ENCODE measurements around the gene KCNK18. TPM values are rescaled to one million over a fixed set of nuclear protein-coding genes. Genes with fewer than 3 reads are reported as not detected.
"Not testable (repeated sequence)": the region's sequence is repeated elsewhere in the genome, so short reads cannot be mapped to it uniquely, and the experiment has no call there.

The KCNK18 gene
- total RNA-seq, 1 donor: not detected

DNA sequence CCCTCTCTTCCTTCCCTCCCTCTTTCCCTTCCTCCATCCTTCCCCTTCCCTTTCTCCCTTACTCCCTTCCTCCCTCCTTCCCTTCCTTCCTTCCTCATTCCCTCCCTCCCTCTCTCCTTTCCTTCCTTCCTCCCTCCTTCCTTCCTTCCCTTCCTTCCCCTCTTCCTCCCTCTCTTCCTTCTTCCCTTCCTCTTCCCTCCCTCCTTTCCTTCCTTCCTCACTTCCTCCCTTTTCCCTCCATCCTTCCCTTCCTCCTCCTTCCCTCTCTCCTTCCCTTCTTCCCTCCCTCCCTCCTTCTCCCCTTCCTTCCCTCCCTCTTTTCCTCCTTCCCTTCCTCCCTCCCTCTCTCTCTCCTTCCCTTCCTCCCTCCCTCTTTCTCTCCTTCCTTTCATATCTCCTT lies 30.9 kb downstream of the KCNK18 start:
- DNase-seq (ENCODE audit: low read depth): no peak

DNA sequence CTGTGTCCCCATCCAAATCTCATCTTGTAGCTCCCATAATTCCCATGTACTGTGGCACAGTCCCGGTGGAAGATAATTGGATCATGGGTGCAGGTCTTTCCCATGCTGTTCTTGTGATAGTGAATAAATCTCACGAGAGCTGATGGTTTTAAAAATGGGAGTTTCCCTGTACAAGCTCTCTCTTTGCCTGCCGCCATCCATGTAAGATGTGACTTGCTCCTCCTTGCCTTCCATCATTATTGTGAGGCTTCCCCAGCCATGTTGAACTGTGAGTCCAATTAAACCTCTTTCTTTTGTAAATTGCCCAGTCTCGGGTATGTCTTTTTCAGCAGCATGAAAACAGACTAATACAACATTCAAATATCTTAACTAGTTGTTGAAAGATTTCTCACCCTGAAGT lies 32.8 kb downstream of the KCNK18 start:
- H3K4me3 ChIP-seq (ENCODE audit: low read depth, low read length); DNase-seq (ENCODE audit: low read depth): not testable (repeated sequence)

More for the DNA sequence above, 30.9 kb downstream of the KCNK18 start:
- no peak overlapping the region for H3K4me3 ChIP-seq (ENCODE audit: low read depth, low read length)
- TF ChIP-seq, protein P1, sequence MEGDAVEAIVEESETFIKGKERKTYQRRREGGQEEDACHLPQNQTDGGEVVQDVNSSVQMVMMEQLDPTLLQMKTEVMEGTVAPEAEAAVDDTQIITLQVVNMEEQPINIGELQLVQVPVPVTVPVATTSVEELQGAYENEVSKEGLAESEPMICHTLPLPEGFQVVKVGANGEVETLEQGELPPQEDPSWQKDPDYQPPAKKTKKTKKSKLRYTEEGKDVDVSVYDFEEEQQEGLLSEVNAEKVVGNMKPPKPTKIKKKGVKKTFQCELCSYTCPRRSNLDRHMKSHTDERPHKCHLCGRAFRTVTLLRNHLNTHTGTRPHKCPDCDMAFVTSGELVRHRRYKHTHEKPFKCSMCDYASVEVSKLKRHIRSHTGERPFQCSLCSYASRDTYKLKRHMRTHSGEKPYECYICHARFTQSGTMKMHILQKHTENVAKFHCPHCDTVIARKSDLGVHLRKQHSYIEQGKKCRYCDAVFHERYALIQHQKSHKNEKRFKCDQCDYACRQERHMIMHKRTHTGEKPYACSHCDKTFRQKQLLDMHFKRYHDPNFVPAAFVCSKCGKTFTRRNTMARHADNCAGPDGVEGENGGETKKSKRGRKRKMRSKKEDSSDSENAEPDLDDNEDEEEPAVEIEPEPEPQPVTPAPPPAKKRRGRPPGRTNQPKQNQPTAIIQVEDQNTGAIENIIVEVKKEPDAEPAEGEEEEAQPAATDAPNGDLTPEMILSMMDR (IDR thresholded peaks at IDR 0.05; ENCODE audit: insufficient read depth, low read length): no peak

DNA sequence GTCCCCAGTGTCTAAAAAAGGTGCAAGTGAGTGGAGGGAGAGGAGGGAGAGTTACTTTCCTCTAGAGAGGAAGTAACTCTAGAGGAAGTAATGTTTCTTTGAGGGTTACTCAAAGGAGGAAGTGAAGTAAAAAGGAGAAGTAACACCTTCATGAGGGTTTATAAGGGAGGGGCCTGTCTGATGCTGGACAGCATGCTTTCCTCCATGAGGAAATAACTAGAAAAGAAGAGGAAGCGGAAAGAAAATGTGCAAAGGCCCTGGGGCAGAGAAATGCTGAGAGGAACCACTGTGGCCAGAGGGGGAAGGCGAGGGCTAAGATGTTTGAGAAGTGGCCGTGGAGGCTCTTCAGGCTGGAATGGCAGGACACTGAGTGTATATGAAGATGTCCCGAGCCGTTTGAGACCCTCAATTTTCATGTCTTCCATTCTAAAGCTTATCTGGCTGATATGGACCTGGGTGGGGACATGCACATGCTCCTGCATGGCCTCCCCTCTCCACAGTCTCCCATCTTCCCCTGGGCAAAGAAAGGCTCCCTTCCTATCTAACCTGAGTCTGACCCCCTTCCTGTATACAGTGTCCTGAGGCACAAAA lies 40.2 kb downstream of the KCNK18 start:
- no peak overlapping the region for H3K4me3 ChIP-seq (ENCODE audit: low read depth, low read length)
- TF ChIP-seq, protein P1 (IDR thresholded peaks at IDR 0.05; ENCODE audit: insufficient read depth, low read length): no peak
- DNase-seq (ENCODE audit: low read depth): no peak

DNA sequence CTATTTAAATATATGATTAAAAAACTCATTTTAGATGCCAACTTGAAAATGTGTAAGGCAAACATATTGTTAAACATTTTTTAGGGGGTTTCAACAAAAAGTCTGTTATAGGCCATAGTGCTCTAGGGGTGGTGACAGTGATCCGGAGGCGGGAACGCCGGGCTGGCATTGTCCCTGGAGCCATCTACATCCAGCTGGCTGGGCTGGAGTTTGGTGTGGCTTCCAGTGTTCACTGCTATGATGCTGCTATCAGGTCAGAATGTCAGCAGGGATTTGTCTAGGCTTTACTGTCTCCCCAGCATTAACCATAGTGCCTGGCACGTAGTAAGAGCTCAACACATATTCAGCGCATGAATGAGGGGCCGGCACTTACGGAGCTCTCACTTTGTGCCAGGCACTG lies 41.8 kb downstream of the KCNK18 start:
- TF ChIP-seq, protein P1 (IDR thresholded peaks at IDR 0.05; ENCODE audit: insufficient read depth, low read length): no peak
- H3K4me3 ChIP-seq (ENCODE audit: low read depth, low read length): no peak overlapping the region
- DNase-seq (ENCODE audit: low read depth): no peak

DNA sequence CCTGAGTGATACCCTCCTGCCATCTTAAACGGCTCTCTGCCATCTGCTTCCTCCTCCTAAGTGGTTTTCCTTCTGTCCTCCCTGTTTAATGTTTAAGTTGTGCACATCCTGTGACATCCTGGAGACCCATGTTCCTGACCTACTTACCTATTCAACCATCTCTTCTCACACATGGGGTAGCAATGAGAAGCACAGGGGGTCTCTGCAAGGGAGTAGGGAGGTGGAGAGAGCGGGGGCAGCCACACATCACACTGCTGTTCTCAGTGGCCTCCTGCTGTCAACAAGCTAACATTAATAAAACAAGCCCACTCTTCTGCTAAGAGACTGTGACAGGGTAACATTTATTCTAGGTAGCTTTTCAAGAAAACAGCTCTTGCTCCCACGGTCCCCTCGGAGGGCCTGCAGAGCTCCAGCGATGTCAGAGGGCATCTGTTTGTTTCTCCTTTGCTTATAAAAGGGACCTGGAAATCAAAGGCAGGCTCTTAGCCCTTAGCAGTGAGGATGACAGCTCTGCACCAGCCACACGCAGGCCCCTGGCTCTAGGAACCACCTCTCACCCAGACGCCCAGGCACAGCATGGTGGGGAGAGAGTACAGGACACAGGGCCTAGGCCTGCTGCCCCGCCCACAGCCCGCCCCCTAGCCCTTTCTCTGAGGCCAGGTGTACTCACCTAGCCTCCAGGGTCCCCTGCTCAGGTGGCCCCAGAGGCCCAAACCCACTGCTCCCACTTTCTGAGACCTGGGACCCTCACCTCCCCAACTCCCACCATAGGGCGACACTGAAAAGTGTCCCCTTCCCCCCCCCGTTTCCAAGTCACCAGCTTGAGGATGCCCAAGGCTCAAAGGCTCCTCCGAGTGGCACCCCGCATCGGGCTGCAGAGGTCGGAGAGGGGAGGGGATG lies 42.7 kb downstream of the KCNK18 start:
- TF ChIP-seq, protein P1 (IDR thresholded peaks at IDR 0.05; ENCODE audit: insufficient read depth, low read length): no peak

DNA sequence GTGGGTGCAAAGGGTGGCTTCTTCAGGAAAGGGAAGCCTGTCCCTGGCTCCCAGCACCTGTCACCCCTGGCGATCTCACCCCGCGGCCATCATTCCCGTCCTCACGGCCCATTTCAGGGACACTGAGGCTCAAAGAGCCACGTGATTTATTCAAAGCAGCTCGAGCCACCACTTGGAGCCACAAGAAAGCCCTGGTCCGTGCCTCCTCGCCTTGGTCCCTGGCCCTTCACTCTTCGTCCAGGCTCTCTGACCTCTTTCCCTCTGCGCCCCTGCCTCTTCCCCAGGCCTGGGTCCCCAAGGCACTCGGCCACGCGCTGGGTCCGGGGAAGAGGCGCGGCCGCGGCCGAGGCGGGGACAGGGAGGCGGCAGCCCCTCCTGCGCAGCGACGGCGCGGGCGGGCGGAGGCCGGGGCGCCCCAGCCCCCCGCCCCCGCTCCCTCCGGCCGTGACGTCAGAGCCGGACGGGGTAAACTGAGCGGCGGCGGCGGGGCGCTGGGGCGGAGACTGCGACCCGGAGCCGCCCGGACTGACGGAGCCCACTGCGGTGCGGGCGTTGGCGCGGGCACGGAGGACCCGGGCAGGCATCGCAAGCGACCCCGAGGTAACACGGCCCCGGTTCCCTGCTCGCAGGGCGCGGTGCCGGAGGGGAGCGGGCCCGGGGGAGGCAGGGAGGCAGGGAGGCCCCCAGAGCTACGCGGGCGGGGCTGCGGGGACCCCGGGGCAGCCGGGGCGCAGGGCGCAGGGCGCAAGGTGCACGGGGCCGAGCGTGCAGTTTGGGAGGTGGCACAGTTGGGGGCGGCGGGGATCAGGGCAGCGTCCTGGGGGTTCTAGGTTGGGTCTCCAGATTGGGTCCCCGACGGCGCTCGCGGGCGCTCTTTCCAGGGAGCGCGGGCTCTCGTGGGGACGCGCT lies 43.6 kb downstream of the KCNK18 start, which contains the start of gene SLC18A2:
Gene SLC18A2 (plus strand): TSS at position 494 of the 909 bp plus-strand sequence. CDS start 580 bp downstream, outside the sequence.
- TF ChIP-seq, protein P1 (IDR thresholded peaks at IDR 0.05; ENCODE audit: insufficient read depth, low read length): no peak
- DNase-seq (ENCODE audit: low read depth): no peak
- H3K4me3 ChIP-seq (ENCODE audit: low read depth, low read length): no peak within 1 kb of the TSS

More for the DNA sequence above, 42.7 kb downstream of the KCNK18 start:
- DNase-seq (ENCODE audit: low read depth): no peak
- H3K4me3 ChIP-seq (ENCODE audit: low read depth, low read length): no peak overlapping the region

Measured in fibroblast of the aortic adventitia (primary cell).